ENCODE data around the gene CHRM4. TPM values are rescaled to one million over a fixed set of nuclear protein-coding genes. Genes with fewer than 3 reads are reported as not detected.
"Not testable (repeated sequence)": the region's sequence is repeated elsewhere in the genome, so short reads cannot be mapped to it uniquely, and the experiment has no call there.

Gene CHRM4
- total RNA-seq, 2 experiments from 2014 or later: not detected

DNA sequence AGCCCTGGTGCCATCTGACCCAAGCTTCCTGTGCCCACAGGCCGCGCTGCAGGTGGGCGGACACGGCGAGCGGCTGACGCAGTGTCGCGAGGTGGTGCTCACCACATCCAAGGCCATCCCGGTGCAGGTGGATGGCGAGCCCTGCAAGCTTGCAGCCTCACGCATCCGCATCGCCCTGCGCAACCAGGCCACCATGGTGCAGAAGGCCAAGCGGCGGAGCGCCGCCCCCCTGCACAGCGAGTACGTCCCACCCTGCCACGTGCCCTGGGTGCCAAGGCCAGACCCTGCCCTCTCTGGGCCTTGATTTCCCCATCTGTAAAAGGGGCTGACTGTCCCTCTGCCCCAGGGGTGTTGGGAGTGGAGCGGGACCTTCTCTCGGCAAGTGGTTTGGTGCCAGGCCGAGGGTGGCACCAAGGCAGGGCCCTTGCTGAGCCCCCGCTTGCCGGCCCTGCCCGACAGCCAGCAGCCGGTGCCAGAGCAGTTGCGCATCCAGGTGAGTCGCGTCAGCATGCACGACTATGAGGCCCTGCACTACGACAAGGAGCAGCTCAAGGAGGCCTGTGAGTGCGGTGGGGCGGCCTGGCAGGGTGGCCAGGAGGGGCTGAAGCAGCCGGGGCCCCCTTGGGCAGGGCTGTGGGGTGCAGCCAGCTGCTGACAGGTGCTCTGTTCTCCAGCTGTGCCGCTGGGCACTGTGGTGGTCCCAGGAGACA, 16.0 kb downstream of the CHRM4 start:
- Mint-ChIP-seq H3K9me3 (no peaks in the 10 kb centered on the region), H3K4me3 (no peak overlapping the region), H3K36me3 (ENCODE audit: low read depth) (peaks cover 18% of the 10 kb centered on the region), H3K27me3 (no peaks in the 10 kb centered on the region), H3K4me1 (ENCODE audit: low read depth) (peaks cover 9% of the 10 kb centered on the region), H3K27ac (no peak overlapping the region)
- no peak for DNase-seq
- ATAC-seq: no peak
- CTCF ChIA-PET: interaction anchor here (1.6 kb wide), 1 partner anchor 15 kb away, joined by 7 read pairs; no protein-coding TSS in a partner anchor
- intact Hi-C loops (cut with micrococcal nuclease): no loop called here
- TF ChIP-seq, protein P1, sequence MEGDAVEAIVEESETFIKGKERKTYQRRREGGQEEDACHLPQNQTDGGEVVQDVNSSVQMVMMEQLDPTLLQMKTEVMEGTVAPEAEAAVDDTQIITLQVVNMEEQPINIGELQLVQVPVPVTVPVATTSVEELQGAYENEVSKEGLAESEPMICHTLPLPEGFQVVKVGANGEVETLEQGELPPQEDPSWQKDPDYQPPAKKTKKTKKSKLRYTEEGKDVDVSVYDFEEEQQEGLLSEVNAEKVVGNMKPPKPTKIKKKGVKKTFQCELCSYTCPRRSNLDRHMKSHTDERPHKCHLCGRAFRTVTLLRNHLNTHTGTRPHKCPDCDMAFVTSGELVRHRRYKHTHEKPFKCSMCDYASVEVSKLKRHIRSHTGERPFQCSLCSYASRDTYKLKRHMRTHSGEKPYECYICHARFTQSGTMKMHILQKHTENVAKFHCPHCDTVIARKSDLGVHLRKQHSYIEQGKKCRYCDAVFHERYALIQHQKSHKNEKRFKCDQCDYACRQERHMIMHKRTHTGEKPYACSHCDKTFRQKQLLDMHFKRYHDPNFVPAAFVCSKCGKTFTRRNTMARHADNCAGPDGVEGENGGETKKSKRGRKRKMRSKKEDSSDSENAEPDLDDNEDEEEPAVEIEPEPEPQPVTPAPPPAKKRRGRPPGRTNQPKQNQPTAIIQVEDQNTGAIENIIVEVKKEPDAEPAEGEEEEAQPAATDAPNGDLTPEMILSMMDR (IDR thresholded peaks at IDR 0.05): no peak
- POLR2A ChIA-PET: no interaction called here

DNA sequence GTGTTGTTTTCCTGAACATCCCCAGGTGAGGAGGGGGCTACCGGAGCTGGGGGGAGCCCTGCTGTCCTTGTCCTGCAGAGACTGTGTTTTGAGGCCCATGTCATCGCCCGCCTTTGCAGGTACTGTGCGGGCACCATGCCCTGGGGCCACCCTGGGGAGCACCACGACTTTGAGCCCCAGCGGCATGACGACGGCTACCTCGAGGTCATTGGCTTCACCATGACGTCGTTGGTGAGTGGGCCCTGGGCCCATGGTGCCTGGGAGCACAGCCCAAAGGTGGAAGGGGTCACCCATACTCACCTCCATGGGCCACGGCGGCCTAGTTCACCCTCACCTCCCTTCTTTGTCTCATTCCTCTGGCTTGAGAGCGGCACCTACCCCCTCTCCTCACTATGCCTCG, 16.8 kb downstream of the CHRM4 start:
- DNase-seq (no peak), ATAC-seq (no peak)
- no peaks in the 10 kb centered on the region for H3K9me3 Mint-ChIP-seq
- peaks cover 6% of the 10 kb centered on the region for H3K4me1 Mint-ChIP-seq (ENCODE audit: low read depth)
- CTCF ChIA-PET: no interaction called here
- intact Hi-C loops (cut with micrococcal nuclease): no loop called here
- H3K27ac Mint-ChIP-seq: no peak overlapping the region
- H3K4me3 Mint-ChIP-seq: no peak overlapping the region
- TF ChIP-seq, protein P1 (IDR thresholded peaks at IDR 0.05): no peak
- POLR2A ChIA-PET: no interaction called here
- H3K27me3 Mint-ChIP-seq: no peaks in the 10 kb centered on the region
- H3K36me3 Mint-ChIP-seq (ENCODE audit: low read depth): peaks cover 24% of the 10 kb centered on the region

DNA sequence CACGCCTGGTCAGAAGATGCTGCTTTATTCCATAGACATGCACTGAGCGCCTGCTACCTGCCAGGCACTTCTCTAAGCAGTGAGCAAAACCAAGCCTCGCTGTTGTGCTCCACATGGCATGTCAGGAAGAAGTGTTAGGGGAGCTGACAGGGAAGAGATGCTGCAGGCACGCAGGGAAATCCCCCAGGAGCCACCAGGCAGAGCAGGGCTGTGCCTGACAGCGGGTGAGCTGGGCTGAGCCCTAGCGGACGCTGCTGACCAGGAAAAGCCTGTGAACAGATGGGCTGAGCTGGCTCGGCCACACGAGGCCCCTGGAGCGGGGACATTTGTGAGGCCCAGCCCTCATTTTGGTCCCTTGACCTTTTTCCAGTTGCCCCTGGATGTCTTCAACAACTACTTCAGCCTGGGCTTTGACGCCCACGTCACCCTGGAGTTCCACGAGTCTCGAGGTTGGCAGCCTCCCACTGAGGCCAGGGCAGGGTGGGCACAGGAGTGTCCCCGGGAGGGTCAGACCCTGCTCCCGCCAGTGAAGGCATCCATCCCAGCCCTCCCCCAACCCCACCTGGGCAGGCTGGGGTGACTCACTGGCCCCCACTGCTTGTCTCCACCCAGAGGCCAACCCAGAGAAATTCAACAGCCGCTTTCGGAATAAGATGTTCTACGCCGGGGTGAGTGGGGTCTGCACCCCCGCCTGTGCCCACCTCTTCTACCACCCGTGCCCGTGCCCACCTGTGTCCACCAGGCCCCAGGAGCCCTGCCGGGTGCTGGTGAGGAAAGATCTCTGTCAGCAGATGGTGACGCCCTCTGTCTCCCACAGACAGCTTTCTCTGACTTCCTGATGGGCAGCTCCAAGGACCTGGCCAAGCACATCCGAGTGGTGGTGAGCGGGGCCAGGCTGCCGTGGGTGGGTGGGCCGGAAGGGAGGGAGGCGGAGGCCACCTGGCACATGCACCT, 17.5 kb downstream of the CHRM4 start:
- ATAC-seq (no peak), DNase-seq (no peak)
- H3K27ac Mint-ChIP-seq: no peak overlapping the region
- intact Hi-C loops (cut with micrococcal nuclease): no loop called here
- H3K27me3 Mint-ChIP-seq: no peaks in the 10 kb centered on the region
- no peak overlapping the region for H3K4me3 Mint-ChIP-seq
- ChIA-PET POLR2A (no interaction called here), CTCF (interaction anchor here (17.8 kb wide), 1 partner anchor 22 kb away, joined by 480 read pairs; the partner anchor contains the start of gene DGKZ)
- TF ChIP-seq, protein P1 (IDR thresholded peaks at IDR 0.05): no peak
- H3K9me3 Mint-ChIP-seq: no peaks in the 10 kb centered on the region
- peaks cover 30% of the 10 kb centered on the region for H3K36me3 Mint-ChIP-seq (ENCODE audit: low read depth)
- H3K4me1 Mint-ChIP-seq (ENCODE audit: low read depth): peaks cover 6% of the 10 kb centered on the region

DNA sequence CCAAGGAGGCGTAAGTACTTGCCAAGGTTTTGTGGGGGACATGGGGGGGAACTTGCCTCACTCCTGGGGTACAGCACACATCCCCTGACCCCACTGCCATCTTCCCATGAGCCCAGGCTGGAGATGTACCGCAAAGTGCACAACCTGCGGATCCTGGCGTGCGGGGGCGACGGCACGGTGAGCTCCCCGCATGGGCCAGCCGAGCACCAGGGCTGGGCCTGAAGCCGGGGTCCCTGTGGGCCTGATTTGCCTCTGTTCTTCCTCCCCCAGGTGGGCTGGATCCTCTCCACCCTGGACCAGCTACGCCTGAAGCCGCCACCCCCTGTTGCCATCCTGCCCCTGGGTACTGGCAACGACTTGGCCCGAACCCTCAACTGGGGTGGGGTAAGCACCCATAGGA, 19.1 kb downstream of the CHRM4 start:
- H3K4me3 Mint-ChIP-seq; H3K9me3 Mint-ChIP-seq; H3K27me3 Mint-ChIP-seq; H3K27ac Mint-ChIP-seq; DNase-seq; intact Hi-C loops (cut with micrococcal nuclease); H3K4me1 Mint-ChIP-seq (ENCODE audit: low read depth); ATAC-seq: not testable (repeated sequence)
- CTCF ChIA-PET: interaction anchor here (1.2 to 17.8 kb wide), 2 partner anchors 17 to 21 kb away, joined by 4 to 480 read pairs; partner anchors contain the start of gene DGKZ
- H3K36me3 Mint-ChIP-seq (ENCODE audit: low read depth): peaks cover 28% of the 10 kb centered on the region
- POLR2A ChIA-PET: interaction anchor here (0.7 kb wide), 1 partner anchor 11 kb away, joined by 4 read pairs; no protein-coding TSS in a partner anchor

DNA sequence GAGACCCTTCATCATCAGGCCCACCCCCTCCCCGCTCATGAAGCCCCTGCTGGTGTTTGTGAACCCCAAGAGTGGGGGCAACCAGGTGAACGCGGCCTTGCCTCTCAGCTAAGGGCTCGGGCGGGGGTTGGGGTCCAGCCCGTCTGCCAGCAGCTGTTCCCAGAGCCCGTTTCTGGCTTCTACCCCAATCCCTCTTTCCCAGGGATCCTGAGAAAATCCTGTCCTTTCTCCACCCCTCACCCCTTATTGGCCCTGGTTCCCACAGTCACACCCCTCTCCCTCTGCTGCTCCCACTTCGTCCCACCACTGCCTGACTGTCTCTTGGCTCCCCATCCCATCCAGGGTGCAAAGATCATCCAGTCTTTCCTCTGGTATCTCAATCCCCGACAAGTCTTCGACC, 19.5 kb downstream of the CHRM4 start:
- H3K27me3 Mint-ChIP-seq: no peaks in the 10 kb centered on the region
- intact Hi-C loops (cut with micrococcal nuclease): no loop called here
- TF ChIP-seq, protein P1 (IDR thresholded peaks at IDR 0.05): no peak
- no peak overlapping the region for H3K27ac Mint-ChIP-seq
- CTCF ChIA-PET: interaction anchor here (1.2 to 17.8 kb wide), 2 partner anchors 17 to 20 kb away, joined by 4 to 480 read pairs; partner anchors contain the start of gene DGKZ
- H3K4me1 Mint-ChIP-seq (ENCODE audit: low read depth): peaks cover 13% of the 10 kb centered on the region
- POLR2A ChIA-PET: interaction anchor here (0.7 kb wide), 1 partner anchor 11 kb away, joined by 4 read pairs; no protein-coding TSS in a partner anchor
- peaks cover 24% of the 10 kb centered on the region for H3K36me3 Mint-ChIP-seq (ENCODE audit: low read depth)
- ATAC-seq: no peak
- no peak overlapping the region for H3K4me3 Mint-ChIP-seq
- H3K9me3 Mint-ChIP-seq: no peaks in the 10 kb centered on the region
- no peak for DNase-seq

DNA sequence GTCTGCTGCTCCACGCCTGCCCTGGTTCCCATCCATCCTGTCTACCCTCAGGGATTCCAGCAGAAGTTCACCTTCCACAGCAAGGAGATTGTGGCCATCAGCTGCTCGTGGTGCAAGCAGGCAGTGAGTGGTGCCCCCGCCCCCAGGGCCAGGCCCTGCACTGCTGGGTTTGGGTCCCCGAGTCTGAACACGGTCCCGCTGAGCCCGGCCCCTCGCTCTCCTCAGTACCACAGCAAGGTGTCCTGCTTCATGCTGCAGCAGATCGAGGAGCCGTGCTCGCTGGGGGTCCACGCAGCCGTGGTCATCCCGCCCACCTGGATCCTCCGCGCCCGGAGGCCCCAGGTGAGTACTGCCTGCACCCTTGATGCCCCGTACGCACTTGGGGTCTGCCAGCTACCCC, 20.3 kb downstream of the CHRM4 start:
- intact Hi-C loops (cut with micrococcal nuclease); ATAC-seq; H3K4me3 Mint-ChIP-seq; H3K9me3 Mint-ChIP-seq; POLR2A ChIA-PET; H3K27ac Mint-ChIP-seq; H3K27me3 Mint-ChIP-seq; DNase-seq: not testable (repeated sequence)
- Mint-ChIP-seq H3K36me3 (ENCODE audit: low read depth) (peaks cover 22% of the 10 kb centered on the region), H3K4me1 (ENCODE audit: low read depth) (peaks cover 15% of the 10 kb centered on the region)
- CTCF ChIA-PET: interaction anchor here (17.8 kb wide), 1 partner anchor 19 kb away, joined by 480 read pairs; the partner anchor contains the start of gene DGKZ
